K562 (cell line): ENCODE data around the gene SECISBP2. TPM values are rescaled to one million over a fixed set of nuclear protein-coding genes. Genes with fewer than 3 reads are reported as not detected.

ENCODE experiments used
- ATAC-seq: fragments of 200-7000 bp; cut with Tn5 transposase; 3 replicates; pipeline ENCODE4 v1.9.1; 2020; ENCODE audit warnings: moderate library complexity
- BruUV-seq: library from RNA; stranded (reverse); fragments of 400-500 nt; replicated peaks from 2 replicates; lab custom pipeline; 2021; lab: Mats Ljungman, UMichigan
- CTCF ChIA-PET: fragments of 300-600 bp; formaldehyde crosslinking; extraction: SDS; loops from one replicate; lab custom pipeline; 2021; ENCODE audit warnings: low intra/inter-chr PET ratio; lab: Yijun Ruan, JAX
- POLR2A ChIA-PET: fragments of 300-600, 350-650 bp; sonication (Branson Sonifier 250); formaldehyde crosslinking; extraction: SDS; loops from one replicate; lab custom pipeline; 2021; ENCODE audit warnings: antibody characterized with exemption, inconsistent platforms; lab: Yijun Ruan, JAX
- DNase-seq, 4 experiments: peaks; one replicate each; pipeline versions ENCODE4 v3.0.0 to v3.0.0-alpha.2; 2011 to 2018; ENCODE audit warnings: low spot score in 3 of 4, mixed read lengths in 3 of 4; ENCODE audit errors: extremely low read depth in 1 of 4
- FAIRE-seq: peaks from 2 replicates; lab custom pipeline; 2011; peaks lifted over from hg19 to GRCh38; lab: Jason Lieb, UNC
- H2AFZ ChIP-seq: 2 replicates; pipeline ENCODE4 v1.6.0; 2011; ENCODE audit warnings: low read depth, low read length, control low read depth, inconsistent platforms
- H3K27ac ChIP-seq: fragments of 200-600 bp; 3 replicates; pipeline ENCODE4 v1.8.0; 2011; ENCODE audit warnings: low read depth, mild to moderate bottlenecking, control low read depth, inconsistent platforms, low read length, moderate library complexity, mixed read lengths; ENCODE audit errors: extremely low read depth
- H3K27me3 ChIP-seq, 2 experiments: fragments of 300-600 bp in 1 of 2; 2 replicates in 1 of 2; 3 replicates in 1 of 2; pipeline versions ENCODE4 v1.6.0 to v1.8.0; 2011; ENCODE audit warnings: inconsistent platforms in 2 of 2, low read length in 2 of 2, mild to moderate bottlenecking in 1 of 2, mixed read lengths in 1 of 2, moderate library complexity in 1 of 2; ENCODE audit not compliant: control insufficient read depth in 2 of 2, insufficient read depth in 2 of 2
- H3K36me3 ChIP-seq: fragments of 300-600 bp; 3 replicates; pipeline ENCODE4 v1.8.0; 2011; ENCODE audit warnings: mild to moderate bottlenecking, low read length, inconsistent platforms; ENCODE audit not compliant: control insufficient read depth, insufficient read depth
- H3K4me1 ChIP-seq, 2 experiments: fragments of 200-600 bp in 1 of 2; replicated peaks in 1 of 2; 2 replicates in 1 of 2; 3 replicates in 1 of 2; pipeline versions ENCODE4 v1.5.1 to v1.8.0; 2011; ENCODE audit warnings: inconsistent platforms in 2 of 2, low read length in 2 of 2, mild to moderate bottlenecking in 1 of 2, mixed read lengths in 1 of 2, moderate library complexity in 1 of 2; ENCODE audit not compliant: control insufficient read depth in 2 of 2, insufficient read depth in 2 of 2
- H3K4me2 ChIP-seq: 2 replicates; pipeline ENCODE4 v1.6.1; 2011; ENCODE audit warnings: low read length, control low read depth, inconsistent platforms, mixed read lengths; ENCODE audit not compliant: insufficient read depth
- H3K4me3 ChIP-seq: fragments of 200-600 bp; sonication (generic), shearing (Covaris generic); 2 replicates; pipeline ENCODE4 v1.5.1; 2016; ENCODE audit warnings: control low read depth, inconsistent platforms
- H3K79me2 ChIP-seq: fragments of 200-600 bp; 3 replicates; pipeline ENCODE4 v1.8.0; 2011; ENCODE audit warnings: low read length, inconsistent platforms; ENCODE audit not compliant: control insufficient read depth, insufficient read depth
- H3K9ac ChIP-seq, 2 experiments: 2 replicates each; pipeline versions ENCODE4 v1.6.0 to v1.6.1; 2011; ENCODE audit warnings: low read depth in 2 of 2, low read length in 2 of 2, control low read depth in 1 of 2, inconsistent platforms in 1 of 2, mild to moderate bottlenecking in 1 of 2, mixed read lengths in 1 of 2; ENCODE audit not compliant: insufficient read depth in 1 of 2
- H3K9me1 ChIP-seq: one replicate; pipeline ENCODE4 v1.6.0; 2011; ENCODE audit warnings: inconsistent platforms, mild to moderate bottlenecking, low read length, moderate library complexity; ENCODE audit not compliant: control insufficient read depth, insufficient read depth
- H3K9me3 ChIP-seq: replicated peaks from 2 replicates; pipeline ENCODE4 v1.5.1; 2011; ENCODE audit warnings: low read depth, low read length, inconsistent platforms; ENCODE audit not compliant: control insufficient read depth, insufficient read depth
- H4K20me1 ChIP-seq: replicated peaks from 2 replicates; pipeline ENCODE4 v1.6.1; 2011; ENCODE audit warnings: low read length, inconsistent platforms, mixed read lengths; ENCODE audit not compliant: control insufficient read depth, insufficient read depth
- CEBPB ChIP-seq: fragments of 450-650 bp; IDR thresholded peaks from 2 replicates; pipeline ENCODE4 v1.6.1; 2016; ENCODE audit warnings: missing genetic modification characterization, missing compliant biosample characterization
- EHMT2 ChIP-seq: fragments of 450-650 bp; IDR thresholded peaks from 2 replicates; pipeline ENCODE4 v1.6.1; 2018; ENCODE audit warnings: antibody characterized with exemption
- HNRNPH1 ChIP-seq: fragments of 200-400 bp; formaldehyde crosslinking; optimal IDR thresholded peaks from 2 replicates; pipeline ENCODE3; 2017; ENCODE audit warnings: low read depth, mild to moderate bottlenecking, low read length, moderate library complexity
- KAT8 ChIP-seq: fragments of 450-650 bp; IDR thresholded peaks from 2 replicates; pipeline ENCODE4 v1.6.1; 2016; ENCODE audit warnings: low read depth, mild to moderate bottlenecking
- NR2C1 ChIP-seq, 2 experiments: fragments of 450-650 bp; IDR thresholded peaks; 2 replicates each; pipeline ENCODE4 v1.6.1; 2017; ENCODE audit warnings: mild to moderate bottlenecking in 2 of 2, antibody characterized with exemption in 1 of 2, inconsistent platforms in 1 of 2, missing compliant biosample characterization in 1 of 2, missing genetic modification characterization in 1 of 2
- OTX1 ChIP-seq: fragments of 450-650 bp; formaldehyde crosslinking; IDR thresholded peaks from 2 replicates; pipeline ENCODE4 v1.4.0; 2022; ENCODE audit warnings: mild to moderate bottlenecking
- POLR3A ChIP-seq: IDR thresholded peaks from 2 replicates; pipeline ENCODE4 v1.6.1; 2011; ENCODE audit warnings: borderline replicate concordance, mild to moderate bottlenecking, moderate library complexity; ENCODE audit not compliant: insufficient read length, insufficient read depth; ENCODE audit errors: extremely low read depth
- RBM25 ChIP-seq: fragments of 200-400 bp; formaldehyde crosslinking; IDR thresholded peaks from 2 replicates; pipeline ENCODE4 v1.6.1; 2018; ENCODE audit warnings: low read length, low read depth, moderate library complexity; ENCODE audit not compliant: severe bottlenecking
- SIN3B ChIP-seq: fragments of 450-650 bp; IDR thresholded peaks from 2 replicates; pipeline ENCODE4 v1.6.1; 2017; ENCODE audit warnings: low read depth, mild to moderate bottlenecking, moderate library complexity
- SP2 ChIP-seq: IDR thresholded peaks from 2 replicates; pipeline ENCODE4 v1.6.1; 2011; ENCODE audit warnings: mild to moderate bottlenecking, low read depth, low read length, moderate library complexity; ENCODE audit not compliant: poor library complexity, severe bottlenecking; ENCODE audit errors: extremely low read depth
- WGBS: fragments of 100-300 bp; shearing (Covaris generic); methylation state at CpG from one replicate; pipeline ENCODE4 v1.1.6; 2016; ENCODE audit warnings: low coverage, mixed read lengths; ENCODE audit not compliant: insufficient coverage; ENCODE audit errors: missing lambda C conversion rate; 5-methylcytosine and 5-hydroxymethylcytosine counted together
- in situ Hi-C: fragments of 300-500 bp; cut with MboI; formaldehyde crosslinking; loops from 4 replicates; pipeline ENCODE4 v1.15.0; 2018; ENCODE audit warnings: inconsistent platforms, mixed read lengths
- intact Hi-C: fragments of 100-400 bp; cut with micrococcal nuclease; formaldehyde crosslinking; loops from 2 replicates; pipeline ENCODE4 v1.14.2; 2022
- polyA plus RNA-seq, 8 experiments: library from polyadenylated mRNA; depleted of rRNA in 4 of 8; stranded (reverse) in 5 of 8; unstranded in 3 of 8; fragments of >200 nt; fragmentation: Nextera tagmentation in 2 of 8; fragmentation: Illumina TruSeq in 1 of 8; extraction: Ambion mirVana in 2 of 8; extraction: Trizol in 1 of 8; gene quantifications; 2 replicates each; pipeline versions ENCODE4 v1.2.1 to v1.2.3, GENCODE V29; 2011 to 2014; ENCODE audit warnings: inconsistent platforms in 1 of 8, missing spikeins in 1 of 8
- total RNA-seq, 7 experiments: library from RNA; depleted of rRNA in 6 of 7; stranded (reverse); fragments of >200 nt in 6 of 7; fragmentation: Illumina TruSeq in 2 of 7; extraction: Trizol in 2 of 7; gene quantifications; 2 replicates each; pipeline versions ENCODE4 v1.2.1 to v1.2.3, GENCODE V29; 2011 to 2021; ENCODE audit warnings: low replicate concordance in 1 of 7
- TF ChIP-seq, protein P1 (sequence below): sonication (generic); formaldehyde crosslinking; IDR thresholded peaks from 2 replicates; pipeline ENCODE4 v1.8.0; 2022; ENCODE audit warnings: missing genetic modification reagents, mild to moderate bottlenecking, borderline replicate concordance

Gene SECISBP2
- total and polyA plus RNA-seq, 9 of the 15 experiments (the other 6 are each of a cell fraction or from before 2014, with no cell fraction given) = 3.2 to 41.6 (median 26.1) TPM

DNA sequence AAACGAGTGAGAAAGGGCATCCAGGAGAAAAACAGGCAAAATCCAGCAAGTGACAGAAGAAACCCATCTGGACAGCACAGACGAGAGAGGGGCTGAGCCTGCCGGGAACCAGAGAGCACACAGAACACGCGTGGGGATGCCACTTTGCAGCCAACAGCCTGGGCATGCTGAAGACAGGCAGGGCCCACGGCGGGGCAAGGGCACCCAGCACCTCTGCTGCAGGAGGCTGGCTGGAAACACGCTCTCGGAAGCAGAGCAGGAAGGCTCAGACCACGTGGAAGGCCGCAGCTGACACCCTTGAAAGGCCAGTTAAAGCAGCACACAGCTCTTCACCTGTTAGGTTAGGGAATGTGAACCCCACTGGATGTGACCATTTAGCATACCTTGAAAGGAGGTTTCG is 76.1 kb downstream of the SECISBP2 start:
- DNase-seq (no peak), ATAC-seq (no peak), FAIRE-seq (no peak)
- Histone ChIP-seq H3K27ac (no peak overlapping the region), H2AFZ (no peak overlapping the region), H3K4me3 (no peak overlapping the region), H3K36me3 (no peaks in the 10 kb centered on the region), H3K9me3 (no peaks in the 10 kb centered on the region), H3K79me2 (no peaks in the 10 kb centered on the region), H3K27me3 (peaks cover 10 to 65% of the 10 kb centered on the region in 2 experiments; a peak in 4 of 5 replicates), H4K20me1 (no peaks in the 10 kb centered on the region; the same call in 1 of the 2 replicates), H3K4me1 (no peaks in the 10 kb centered on the region), H3K9me1 (no peaks in the 10 kb centered on the region), H3K9ac (no peak overlapping the region), H3K4me2 (no peak overlapping the region)
- no TSS peak for BruUV-seq
- ChIA-PET POLR2A (no interaction called here), CTCF (no interaction called here)
- no peak for TF ChIP-seq CEBPB (tag)
- TF ChIP-seq EHMT2 = no peak
- no peak for TF ChIP-seq POLR3A
- TF ChIP-seq KAT8 = no peak
- TF ChIP-seq OTX1 = no peak
- TF ChIP-seq, protein P1, sequence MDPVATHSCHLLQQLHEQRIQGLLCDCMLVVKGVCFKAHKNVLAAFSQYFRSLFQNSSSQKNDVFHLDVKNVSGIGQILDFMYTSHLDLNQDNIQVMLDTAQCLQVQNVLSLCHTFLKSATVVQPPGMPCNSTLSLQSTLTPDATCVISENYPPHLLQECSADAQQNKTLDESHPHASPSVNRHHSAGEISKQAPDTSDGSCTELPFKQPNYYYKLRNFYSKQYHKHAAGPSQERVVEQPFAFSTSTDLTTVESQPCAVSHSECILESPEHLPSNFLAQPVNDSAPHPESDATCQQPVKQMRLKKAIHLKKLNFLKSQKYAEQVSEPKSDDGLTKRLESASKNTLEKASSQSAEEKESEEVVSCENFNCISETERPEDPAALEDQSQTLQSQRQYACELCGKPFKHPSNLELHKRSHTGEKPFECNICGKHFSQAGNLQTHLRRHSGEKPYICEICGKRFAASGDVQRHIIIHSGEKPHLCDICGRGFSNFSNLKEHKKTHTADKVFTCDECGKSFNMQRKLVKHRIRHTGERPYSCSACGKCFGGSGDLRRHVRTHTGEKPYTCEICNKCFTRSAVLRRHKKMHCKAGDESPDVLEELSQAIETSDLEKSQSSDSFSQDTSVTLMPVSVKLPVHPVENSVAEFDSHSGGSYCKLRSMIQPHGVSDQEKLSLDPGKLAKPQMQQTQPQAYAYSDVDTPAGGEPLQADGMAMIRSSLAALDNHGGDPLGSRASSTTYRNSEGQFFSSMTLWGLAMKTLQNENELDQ (CRISPR knock-in tag) = no peak
- TF ChIP-seq SIN3B = no peak
- TF ChIP-seq NR2C1 (IDR thresholded peaks at IDR 0.05) = no peak
- no peak for TF ChIP-seq NR2C1 (tag; IDR thresholded peaks at IDR 0.05)
- TF ChIP-seq RBM25 = no peak
- no peak for TF ChIP-seq HNRNPH1
- no peak for TF ChIP-seq SP2
- WGBS = 11% methylated on average over 7 of the region's 12 CpGs
- intact Hi-C loops (no loop called here), in situ Hi-C loops (no loop called here)
